Ecto neural progenitor cell (in vitro differentiated cells): ENCODE measurements around the gene CPNE2.

ENCODE experiments used
- DNase-seq: peaks from one replicate; pipeline ENCODE4 v3.0.0-alpha.2; 2018; ENCODE audit warnings: low spot score

CPNE2 gene

DNA sequence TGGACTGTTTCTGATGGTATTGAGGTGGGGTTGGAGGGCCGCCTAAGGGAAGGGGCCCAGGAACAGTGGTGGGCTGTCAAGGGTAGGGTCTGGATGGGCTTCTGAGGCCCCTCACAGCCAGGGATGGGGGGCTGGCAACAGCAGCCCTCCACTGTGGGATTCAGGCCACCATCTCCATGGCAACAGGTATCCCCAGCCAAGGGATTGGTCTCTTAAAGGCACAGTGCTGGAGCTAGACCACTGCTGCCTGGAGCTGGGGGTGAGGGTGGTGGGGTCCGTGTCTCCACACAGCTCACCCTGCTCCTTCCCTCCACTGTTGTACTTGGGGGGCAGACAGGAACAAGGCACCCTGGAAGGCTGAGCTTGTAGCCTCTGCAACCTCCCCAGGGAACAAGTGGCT, 51.6 kb downstream of the CPNE2 start:
- DNase-seq: no peak

DNA sequence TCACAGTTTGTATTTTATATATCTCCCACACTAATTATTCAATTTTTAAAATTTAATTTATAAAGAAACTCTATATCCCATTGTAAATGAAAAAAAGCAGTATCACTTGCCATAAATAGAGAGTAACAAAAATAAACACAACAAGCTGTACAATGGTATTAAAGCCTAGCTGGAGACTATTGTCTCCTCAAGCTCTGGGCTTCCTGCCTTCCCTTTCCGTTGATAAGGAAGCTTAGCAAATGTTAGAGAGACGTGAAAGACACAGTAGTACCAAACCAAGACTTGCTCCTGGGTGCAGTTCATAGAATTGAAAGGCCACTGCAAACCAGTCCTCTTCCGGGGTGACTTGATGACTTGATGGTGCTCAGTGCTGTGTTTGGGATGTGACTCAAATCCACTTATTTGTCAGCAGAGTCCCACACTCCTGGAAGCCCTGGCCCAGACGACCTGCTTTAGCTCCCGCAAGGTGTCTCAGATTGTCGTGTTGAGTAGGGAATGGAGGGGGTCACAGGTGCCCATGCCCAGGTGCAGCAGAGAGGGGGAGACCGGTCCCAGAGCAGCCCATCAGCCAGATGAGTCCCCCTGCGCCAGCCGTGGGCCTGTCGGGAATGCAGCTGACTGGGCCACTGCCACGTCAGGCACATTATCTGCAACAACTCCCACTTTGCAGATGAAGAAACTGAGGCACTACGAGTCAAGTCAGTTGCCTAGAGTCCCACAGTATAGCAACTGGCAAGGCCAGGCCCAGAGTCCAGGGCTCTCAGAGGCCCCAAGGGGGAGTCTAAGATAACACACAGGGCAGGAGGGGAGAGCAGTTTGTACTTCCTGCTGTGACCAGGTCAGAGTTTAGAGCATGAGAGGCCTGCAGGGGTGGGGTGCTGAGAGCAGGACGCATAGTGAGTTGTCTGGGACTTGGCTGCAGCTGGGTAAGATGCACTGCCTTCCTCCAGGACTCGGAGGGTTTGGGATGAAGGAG, 53.0 kb downstream of the CPNE2 start:
- DNase-seq: no peak

DNA sequence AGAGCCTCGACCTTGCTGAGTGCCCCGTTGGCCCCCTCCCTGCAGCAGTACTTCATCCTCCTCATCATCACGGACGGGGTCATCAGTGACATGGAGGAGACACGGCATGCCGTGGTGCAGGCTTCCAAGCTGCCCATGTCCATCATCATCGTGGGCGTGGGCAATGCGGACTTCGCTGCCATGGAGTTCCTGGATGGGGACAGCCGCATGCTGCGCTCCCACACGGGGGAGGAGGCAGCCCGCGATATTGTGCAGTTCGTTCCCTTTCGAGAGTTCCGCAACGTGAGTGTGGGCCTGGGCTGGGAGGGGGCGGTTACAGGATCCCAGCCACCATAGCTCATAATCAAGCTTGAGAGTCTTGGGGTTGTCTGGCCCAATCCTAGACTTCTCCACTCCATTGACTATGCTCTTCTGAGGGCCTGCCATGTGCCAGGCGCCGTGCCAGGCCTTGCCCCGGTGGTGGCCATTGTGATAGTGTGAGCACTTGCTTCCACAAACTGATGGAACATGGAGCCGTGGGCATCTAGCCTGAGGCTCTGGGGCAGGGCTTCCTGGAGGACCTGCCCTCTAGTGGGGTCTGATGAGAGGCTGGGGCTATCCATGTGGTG, 53.8 kb downstream of the CPNE2 start:
- no peak for DNase-seq

DNA sequence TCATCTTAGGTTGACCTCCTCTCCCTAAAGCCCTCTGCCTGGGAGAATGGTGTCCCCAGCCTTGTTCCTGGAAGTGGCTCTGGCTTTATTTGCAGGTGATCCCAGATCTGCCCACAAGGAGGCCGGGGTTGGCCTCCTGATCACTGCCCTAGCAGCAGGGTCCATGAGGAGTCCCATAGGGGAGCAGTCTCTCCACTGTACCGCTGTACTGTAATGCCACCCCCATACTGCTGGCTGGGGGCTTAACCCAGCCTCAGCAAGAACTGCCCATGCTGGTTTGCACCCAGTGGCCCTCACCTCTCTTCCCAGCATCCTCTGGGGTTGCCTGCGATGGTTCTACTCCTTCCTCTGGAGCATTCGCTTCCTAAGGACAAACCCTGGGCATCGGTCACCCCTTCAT, 54.4 kb downstream of the CPNE2 start:
- DNase-seq: no peak

DNA sequence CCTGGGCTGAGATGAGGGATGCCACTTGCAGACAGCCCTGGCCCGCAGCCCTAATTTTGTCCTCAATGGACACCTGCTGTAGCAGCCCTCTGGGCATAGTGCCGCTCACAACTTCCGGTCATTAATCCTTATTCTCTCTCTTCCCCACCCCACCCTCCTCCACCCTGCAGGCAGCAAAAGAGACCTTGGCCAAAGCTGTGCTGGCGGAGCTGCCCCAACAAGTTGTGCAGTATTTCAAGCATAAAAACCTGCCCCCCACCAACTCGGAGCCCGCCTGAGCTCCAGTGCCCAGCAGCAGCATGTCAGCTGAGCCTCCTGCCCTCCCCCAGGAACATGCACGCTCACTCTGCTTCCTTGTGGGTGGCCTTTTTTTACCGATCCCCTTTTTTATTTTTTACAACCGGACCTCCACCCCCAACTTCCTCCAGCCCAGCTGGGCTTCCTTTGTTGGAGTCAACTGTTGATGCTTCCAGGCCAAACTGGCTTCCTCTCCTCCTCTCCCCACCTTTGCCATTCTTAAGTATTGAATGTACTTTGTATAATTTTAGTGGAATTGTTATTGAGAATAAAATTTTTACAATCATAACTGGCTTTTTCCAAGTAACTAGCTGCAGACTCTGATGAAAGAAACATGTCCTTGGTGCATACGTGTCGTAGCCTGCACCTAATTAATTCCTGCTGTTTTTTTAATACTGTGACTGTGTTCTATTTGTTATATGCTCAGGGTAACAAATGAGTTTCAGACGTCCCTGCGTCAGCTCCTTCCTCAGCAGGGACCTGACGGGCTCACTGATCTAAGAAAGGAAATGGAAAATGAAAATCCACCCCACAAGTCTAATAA, 55.2 kb downstream of the CPNE2 start:
- DNase-seq: no peak

DNA sequence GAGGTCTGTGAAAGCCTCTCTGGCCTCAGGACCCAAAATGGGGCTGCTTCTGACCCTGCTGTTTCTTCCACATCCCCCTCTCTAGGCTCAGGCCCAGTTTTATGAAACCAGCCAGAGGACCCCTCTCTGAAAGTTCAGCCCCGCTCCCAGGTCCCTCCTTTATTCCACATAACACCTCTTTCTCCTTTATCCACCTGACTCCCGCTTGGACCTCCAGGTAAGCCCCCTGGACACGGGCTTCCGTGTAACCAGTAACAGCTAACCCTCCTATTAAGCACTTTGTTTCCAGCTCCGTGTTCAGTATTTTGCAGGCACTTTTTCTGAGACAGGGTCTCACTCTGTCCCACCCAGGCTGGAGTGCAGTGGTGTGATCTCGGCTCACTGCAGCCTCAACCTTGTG, 56.1 kb downstream of the CPNE2 start:
- DNase-seq: no peak

DNA sequence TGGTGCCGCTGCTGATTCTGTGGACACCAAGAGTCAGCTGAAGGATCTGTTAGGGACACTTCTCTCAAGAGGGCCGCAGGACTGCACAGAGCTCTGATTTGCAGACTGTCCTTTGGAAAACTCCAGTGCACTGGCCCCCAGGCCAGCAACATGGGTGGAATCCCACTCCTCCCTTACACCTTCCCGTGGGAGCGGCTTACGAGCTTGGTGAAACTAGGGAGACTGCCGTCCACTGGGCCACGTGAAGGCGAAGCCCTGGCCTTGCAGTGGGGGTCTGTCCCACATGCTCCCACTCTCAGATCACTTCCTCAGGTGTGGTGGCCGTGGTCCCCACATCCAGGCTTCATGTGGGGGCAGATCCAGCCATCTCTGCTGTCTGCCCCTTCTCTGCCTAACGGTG, 57.0 kb downstream of the CPNE2 start:
- no peak for DNase-seq

DNA sequence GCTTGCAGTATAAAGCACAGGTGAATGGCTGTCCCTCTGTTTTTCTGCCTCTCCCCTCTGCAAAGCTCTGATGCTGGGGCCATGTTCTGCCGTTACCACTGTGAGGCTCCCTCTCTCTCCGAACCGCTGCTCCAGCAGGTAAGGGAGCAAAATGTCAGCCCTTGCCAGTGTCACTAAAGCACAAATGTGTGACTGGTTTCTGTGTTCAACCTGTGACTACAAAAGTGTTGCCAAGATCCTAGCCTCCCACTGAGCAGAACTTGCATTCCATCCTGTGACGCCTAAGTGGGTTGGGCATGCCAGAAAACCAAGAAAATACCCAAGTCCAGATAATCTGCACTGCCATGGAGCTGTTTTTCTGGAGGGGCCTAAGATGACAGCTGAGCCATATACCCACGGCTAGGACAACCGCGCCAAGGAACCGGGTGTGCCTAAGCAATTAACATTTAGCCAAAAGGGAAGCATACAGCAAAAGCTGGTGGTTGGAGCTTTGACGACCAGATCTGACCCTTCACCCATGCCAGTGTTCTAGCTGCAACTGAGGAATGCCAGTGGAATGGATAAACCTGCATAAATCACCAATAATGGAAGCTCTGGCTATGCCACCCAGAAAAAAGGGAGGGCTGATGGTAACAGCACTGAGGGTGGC, 58.4 kb downstream of the CPNE2 start:
- no peak for DNase-seq

DNA sequence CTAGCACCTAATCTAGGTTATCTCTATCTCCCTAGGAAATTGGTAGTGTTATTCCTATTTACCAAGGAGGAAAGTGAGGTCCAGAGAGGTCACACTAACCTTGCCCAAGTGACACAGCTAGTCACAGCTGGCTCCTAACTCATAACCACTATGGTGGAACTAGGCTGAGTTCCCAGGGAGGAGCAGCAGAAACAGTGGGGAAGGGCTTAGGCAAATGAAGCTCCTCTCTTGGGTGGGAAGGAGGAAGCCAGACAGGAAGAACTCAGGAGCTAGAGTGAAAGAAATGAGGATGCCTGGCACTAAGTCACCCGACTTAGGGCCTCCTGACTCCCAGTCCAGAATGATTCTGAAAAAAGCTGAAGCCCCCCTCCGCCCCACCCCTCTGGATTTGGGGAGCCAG, 59.0 kb downstream of the CPNE2 start:
- DNase-seq: no peak

DNA sequence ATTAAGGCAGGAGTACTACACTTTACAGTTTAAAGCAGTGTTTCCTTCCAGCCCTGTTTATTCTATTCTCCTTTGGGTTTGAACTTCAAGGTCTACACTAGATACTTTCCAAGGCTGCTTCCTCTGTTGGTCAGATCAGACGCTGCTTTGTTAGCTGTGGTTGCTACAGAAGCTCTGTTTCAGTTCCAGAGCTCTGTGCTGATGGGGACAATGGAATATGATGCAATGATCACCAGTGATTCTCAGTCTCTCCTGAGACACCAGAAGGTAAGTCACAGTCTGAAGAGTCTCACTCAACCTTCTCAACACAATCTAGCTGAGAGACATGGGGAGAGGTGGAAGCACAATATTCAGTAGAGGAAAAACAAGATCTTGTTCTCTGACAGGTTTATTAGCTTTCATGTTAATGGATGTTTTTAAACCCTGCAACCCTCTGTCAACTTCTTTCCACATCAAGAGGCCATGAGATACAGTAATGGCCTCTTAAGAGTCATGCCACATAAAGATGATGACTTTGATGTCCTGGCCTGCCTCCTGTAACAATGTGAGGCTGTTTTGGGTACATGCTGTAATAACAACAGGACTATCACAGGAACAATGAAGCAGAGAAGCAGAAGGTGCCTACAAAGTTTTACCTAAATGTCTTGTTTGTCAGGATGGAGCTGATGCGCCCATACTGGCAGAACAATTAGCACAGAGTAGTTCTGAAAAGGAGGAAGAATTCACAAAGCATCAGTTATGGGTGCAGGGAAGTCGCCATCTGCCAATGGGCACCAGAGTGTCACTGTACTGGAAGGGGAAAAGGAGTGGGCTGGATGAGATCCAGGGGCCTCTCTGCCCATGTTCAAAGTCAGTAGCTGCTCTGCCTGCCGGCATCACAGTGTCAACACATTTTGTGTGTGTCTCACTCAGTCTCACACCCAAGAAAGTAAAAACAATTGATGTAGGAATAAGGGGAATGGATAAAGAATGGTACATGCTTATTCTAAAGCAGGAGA, 60.0 kb downstream of the CPNE2 start:
- no peak for DNase-seq

DNA sequence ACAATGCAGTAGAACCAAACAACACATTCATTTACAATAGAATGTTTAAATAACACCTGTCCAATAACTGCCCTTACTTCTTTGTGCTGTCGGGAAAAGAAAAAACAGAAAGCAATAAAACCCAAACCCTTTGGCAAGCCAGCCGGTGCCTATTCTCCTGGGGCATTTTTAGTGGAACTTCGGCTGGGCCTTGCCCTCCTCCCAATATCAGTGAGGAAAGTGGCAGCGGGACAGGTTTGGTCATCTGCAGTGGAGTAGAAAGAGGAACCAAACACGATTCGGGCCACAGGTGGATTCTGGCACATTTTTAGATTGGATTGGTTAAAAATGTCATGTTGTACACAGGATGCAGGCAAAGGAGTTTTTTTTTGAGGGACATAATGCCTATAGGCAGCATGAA, 61.5 kb downstream of the CPNE2 start:
- no peak for DNase-seq

DNA sequence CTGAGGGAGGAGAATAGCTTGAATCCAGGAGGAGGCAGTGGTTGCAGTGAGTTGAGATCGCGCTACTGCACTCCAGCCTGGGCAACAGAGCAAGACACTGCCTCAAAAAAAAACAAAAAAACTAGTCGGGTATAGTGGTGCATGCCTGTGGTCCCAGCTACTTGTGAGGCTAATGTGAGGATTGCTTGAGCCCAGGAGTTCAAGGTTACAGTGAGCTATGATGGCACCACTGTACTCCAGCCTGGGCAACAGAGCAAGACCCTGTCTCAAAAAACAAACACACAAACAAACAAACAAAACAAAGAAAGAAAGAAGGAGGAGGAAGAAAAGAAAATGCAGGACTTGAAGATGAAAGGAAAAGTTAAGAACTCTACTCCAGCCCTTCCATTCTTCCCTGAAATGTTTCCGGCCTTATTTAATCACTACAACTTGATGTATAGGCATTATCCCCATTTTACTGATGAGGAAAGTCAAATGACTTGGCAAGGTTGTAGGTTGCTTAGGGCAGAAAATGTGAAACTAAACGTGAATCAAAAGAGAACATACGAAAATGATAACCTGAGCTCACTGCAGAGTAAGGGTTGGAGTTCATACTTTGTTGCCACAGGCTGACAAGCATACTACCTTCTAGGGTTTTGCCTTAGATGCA, 63.4 kb downstream of the CPNE2 start:
- no peak for DNase-seq

DNA sequence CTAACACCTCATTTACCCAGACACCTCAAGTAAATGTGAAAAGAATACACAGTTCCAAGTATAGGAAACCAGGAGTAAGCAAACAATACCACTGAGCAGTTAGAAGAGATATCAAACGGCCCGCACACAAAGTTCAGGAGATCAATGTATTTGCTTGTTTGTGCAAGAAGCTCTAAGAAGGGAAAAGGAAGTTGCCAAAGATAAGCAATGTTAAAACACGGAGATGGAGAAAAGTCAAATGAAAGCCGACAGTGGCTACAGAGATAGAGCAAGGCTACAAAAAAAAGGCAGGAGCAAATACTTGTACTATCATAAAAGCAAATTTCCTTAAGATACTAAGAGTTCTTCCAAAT, 63.9 kb downstream of the CPNE2 start:
- DNase-seq: no peak

DNA sequence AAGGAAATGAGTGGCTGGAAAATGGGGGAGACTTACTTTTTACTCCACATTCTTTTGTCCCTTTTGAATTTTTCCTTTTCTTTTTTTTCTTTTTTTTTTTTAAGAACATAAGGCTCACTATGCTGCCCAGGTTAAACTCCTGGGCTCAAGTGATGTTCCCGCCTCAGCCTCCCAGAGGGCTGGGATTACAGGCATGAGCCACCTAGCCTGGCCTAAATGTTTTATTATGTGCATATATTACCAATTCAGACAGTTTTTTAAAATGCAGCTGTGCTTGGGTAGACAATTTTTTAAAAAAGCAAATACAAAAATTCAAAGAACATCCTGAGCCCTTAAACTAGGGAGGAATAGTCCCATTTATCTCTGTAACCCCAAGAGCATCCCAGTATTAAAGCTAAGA, 65.2 kb downstream of the CPNE2 start:
- DNase-seq: no peak

DNA sequence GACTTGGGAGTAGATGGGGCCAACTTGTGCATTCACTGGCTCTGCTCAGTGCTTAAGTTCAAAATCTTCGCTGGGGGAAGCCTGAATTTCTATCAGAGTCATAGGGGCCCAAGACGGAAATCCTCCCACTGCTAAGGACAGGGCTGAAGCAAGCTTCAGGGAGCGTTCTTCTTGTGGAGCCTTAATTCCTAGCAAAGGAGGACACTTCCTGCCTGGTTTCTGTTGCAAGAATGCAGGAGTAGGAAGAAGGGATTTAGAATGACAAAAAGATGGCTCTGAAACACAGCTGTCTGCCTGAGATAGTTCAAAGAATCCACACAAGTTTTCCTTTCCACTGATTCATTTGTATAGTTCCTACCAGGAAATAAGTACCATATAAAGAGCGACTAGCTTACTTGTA, 67.1 kb downstream of the CPNE2 start:
- no peak for DNase-seq

DNA sequence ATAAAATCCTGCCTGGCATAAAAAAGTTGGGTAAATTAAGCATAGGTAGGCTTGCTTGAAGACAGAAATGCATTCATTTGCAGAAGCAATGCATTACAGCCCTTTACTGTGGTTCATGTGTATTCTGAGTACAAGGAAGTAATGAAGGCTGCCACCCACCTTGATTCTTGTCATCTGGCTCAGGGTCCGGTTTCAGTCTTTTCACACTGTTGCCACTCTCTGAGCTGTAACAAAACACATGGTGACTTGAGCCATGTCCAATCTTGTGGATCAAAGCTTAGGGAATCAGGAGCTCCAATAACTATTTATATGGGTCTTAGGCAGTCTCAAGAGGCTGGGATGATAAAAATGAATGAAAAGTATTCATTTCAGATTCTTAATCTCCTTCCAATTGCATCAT, 71.5 kb downstream of the CPNE2 start:
- DNase-seq: no peak

DNA sequence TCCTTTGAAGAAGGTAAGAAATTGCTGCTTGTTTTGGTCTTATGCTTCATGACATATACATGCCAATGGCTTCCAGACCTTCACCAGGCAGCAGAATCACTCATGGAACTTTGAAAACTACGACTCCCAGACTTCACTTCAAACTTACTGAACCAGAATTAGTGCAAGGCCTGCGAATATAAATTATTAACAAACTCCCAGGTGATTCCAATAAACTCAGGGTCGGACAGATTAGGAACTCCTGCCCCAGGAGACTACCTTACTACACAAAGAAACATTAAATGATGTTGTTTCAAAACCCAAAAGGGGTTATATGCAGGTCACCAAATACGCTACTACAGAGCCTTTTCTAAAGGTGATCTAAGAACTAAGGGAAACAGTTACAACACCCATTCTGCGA, 73.1 kb downstream of the CPNE2 start:
- DNase-seq: no peak

DNA sequence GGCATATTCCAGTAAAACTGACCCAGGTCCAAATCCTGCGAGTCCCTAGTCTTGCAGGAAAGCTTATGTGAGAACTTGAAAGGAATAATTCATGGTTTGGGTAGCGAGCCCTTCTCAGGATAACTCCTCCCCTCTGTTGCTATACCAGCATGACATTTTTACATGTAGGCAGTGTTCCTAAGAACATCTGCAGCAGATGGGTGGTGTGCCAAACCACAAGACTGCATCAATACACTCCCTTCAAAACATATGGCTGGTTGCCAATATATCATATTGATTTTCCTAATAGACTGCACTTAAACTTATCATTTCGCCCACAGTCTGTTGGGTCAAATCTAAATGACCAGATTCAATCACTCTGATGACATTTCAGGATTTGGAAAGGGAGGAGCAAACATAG, 73.6 kb downstream of the CPNE2 start:
- no peak for DNase-seq

DNA sequence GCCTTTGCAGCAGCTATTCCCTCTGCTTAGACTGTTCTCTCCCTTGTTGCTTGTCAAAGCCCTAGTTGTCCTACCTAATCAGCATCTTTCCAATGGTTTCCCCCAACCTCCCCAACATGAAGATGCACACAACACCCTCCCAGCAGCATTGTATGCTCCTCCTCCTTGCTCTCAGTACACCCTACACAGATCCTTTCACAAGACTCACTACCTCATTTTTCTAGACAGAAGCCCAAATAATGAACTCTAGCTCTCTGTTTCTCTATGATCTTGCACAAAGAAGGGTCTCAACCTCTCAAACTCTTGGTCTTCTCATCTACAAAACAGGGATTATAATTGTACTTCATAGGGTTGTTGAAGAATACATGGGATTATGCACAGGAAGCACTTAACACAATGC, 74.1 kb downstream of the CPNE2 start:
- DNase-seq: no peak

DNA sequence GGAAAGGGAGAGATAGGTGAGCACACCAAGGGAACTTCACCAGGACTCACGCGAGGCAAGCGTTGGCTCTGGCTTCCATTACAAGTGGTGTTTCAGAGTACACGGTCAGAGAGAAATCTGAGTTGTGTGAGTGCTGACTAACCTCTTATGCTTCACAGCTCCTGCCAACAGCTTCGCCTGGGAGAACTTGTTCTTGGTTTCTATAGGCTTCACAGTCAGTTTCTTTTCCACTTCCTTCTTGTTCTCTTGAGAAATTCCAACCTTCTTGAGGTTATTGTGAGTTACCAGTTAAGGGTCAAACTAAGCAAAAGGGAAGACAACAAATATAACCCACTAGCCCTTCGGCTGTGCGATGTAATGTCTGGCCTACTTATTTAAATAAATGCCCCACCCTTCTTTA, 74.6 kb downstream of the CPNE2 start:
- no peak for DNase-seq

DNA sequence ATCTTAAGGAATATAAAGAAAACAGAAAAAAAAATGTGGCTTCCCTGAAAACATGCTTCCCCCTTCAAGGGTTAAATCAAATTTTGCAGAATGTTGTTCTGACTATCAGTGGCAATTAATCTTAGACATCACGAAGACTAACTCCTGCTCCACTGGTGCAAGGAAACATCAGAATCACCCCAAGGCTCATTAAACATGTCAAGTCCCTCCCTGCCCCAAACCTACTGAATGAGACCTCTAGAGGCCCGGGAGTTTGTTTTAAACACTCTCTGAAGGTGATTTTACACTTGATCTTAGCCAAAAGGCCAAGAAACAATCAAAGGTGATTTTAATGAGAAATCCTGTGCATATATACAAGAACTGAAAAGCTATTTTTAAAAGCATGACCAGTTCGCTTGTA, 75.2 kb downstream of the CPNE2 start:
- no peak for DNase-seq
